Mucosa of stomach (tissue), 1 donor: Measurements from ENCODE around the gene NDUFB10.
"Not testable (repeated sequence)": the region's sequence is repeated elsewhere in the genome, so short reads cannot be mapped to it uniquely, and the experiment has no call there.

Source experiments
- H3K27me3 ChIP-seq: one replicate; pipeline ENCODE4 v1.7.0; 2013; ENCODE audit warnings: mild to moderate bottlenecking, low read length; ENCODE audit not compliant: control insufficient read depth, insufficient read depth
- H3K36me3 ChIP-seq: one replicate; pipeline ENCODE4 v1.7.0; 2013; ENCODE audit warnings: low read length; ENCODE audit not compliant: control insufficient read depth, insufficient read depth
- H3K4me1 ChIP-seq: one replicate; pipeline ENCODE4 v1.7.0; 2013; ENCODE audit warnings: mild to moderate bottlenecking, low read length; ENCODE audit not compliant: control insufficient read depth, insufficient read depth
- H3K4me3 ChIP-seq: one replicate; pipeline ENCODE4 v1.7.0; 2013; ENCODE audit warnings: low read length
- H3K9ac ChIP-seq: one replicate; pipeline ENCODE4 v1.7.0; 2013; ENCODE audit warnings: mild to moderate bottlenecking, low read length, moderate library complexity
- H3K9me3 ChIP-seq: one replicate; pipeline ENCODE4 v1.7.0; 2013; ENCODE audit warnings: mild to moderate bottlenecking, low read length, moderate library complexity; ENCODE audit not compliant: control insufficient read depth
- donor health status: Pancreatic carcinoma.

NDUFB10 gene

DNA sequence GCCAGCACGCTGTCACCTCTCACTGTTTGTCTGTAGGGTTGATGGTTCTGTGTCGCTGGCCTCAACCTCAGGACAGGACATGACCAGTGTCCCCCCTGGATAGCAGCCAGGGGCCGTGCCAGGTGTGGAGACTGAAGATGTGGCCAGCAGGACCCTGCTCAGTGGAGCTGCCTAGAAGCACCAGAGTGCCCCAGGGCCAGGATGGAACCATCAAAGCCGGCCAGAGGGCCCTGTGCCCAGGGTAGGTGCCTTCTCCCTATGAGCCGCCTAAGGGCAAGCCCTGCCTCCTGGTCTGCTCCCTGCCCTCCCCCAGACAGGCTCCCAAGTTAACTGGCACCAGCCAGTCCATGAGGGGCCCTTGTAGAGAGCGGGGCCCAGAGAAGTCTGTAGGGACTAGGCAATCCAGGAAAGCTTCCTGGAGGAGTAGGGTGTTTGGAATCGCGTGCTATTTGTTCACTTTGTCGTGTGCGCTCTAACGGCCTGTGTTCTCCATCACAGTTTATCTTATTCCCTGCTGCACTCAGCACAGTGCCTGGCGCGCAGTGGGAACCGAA lies 546 bp upstream of the NDUFB10 start:
- no peaks in the 10 kb centered on the region for H3K9me3 ChIP-seq
- no peak overlapping the region for H3K9ac ChIP-seq
- no peaks in the 10 kb centered on the region for H3K27me3 ChIP-seq
- H3K4me3 ChIP-seq = no peak overlapping the region
- peaks cover 13% of the 10 kb centered on the region for H3K36me3 ChIP-seq
- peaks cover 16% of the 10 kb centered on the region for H3K4me1 ChIP-seq

DNA sequence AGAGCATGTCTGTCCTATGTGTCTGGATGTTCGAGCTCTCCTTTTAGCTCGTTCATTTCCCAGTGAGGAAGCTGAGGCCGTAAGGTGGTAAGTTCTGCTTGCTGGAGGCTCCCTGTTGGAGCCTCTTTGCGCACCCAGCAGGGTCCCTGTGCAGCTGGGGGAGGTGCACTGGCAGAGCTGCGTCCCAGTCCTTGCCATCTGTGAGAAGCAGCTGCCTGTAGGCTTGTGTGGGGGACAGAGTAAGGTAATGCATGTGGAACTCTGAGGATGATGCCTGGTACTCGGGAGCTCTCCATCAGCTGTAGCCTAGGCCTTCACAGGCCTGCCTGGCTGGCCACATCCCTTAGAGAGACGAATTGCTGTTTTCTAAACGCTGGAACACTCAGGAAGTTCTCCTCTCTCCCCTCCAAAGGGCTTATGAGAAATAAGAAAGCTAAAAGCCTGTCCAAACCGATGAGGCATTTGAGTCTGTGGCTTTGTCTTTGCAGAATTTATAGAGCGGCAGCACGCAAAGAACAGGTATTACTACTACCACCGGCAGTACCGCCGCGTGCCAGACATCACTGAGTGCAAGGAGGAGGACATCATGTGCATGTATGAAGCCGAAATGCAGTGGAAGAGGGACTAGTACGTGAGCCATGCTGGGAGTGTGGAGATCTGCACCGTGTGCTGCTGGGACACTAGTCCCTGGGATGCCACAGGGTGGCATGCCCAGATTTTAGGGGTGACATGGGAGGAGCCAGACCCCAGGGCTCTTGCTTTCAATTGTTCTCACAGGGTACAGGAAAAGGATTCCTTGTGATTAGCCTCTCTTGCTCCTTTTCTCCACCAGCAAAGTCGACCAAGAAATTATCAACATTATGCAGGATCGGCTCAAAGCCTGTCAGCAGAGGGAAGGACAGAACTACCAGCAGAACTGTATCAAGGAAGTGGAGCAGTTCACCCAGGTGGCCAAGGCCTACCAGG lies 1.6 kb downstream of the NDUFB10 start:
- no peaks in the 10 kb centered on the region for H3K9me3 ChIP-seq
- H3K27me3 ChIP-seq = no peaks in the 10 kb centered on the region
- peaks cover 13% of the 10 kb centered on the region for H3K36me3 ChIP-seq
- no peak overlapping the region for H3K9ac ChIP-seq
- H3K4me1 ChIP-seq = peaks cover 21% of the 10 kb centered on the region
- H3K4me3 ChIP-seq = no peak overlapping the region

DNA sequence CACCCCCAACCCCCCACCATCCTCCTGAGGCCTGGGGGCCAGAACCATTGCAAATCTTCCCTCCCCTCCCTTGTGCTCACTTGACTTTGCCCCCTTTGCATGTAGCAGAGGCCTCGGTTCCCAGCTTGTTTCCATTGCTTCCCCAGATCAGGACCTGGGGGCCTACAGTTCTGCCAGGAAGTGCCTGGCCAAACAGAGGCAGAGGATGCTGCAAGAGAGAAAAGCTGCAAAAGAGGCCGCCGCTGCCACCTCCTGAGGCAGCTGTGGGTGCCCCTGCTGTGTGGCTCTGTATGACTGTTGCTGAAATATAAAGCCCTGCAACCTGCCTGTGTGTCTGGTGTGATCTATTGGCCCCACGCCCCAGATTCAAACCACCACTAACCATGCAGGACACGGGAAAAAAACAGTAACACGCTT lies 2.3 kb downstream of the NDUFB10 start:
- Histone ChIP-seq H3K9ac (no peak overlapping the region), H3K4me1 (peaks cover 21% of the 10 kb centered on the region), H3K4me3 (no peak overlapping the region), H3K27me3 (no peaks in the 10 kb centered on the region), H3K9me3 (no peaks in the 10 kb centered on the region), H3K36me3 (peaks cover 13% of the 10 kb centered on the region)

DNA sequence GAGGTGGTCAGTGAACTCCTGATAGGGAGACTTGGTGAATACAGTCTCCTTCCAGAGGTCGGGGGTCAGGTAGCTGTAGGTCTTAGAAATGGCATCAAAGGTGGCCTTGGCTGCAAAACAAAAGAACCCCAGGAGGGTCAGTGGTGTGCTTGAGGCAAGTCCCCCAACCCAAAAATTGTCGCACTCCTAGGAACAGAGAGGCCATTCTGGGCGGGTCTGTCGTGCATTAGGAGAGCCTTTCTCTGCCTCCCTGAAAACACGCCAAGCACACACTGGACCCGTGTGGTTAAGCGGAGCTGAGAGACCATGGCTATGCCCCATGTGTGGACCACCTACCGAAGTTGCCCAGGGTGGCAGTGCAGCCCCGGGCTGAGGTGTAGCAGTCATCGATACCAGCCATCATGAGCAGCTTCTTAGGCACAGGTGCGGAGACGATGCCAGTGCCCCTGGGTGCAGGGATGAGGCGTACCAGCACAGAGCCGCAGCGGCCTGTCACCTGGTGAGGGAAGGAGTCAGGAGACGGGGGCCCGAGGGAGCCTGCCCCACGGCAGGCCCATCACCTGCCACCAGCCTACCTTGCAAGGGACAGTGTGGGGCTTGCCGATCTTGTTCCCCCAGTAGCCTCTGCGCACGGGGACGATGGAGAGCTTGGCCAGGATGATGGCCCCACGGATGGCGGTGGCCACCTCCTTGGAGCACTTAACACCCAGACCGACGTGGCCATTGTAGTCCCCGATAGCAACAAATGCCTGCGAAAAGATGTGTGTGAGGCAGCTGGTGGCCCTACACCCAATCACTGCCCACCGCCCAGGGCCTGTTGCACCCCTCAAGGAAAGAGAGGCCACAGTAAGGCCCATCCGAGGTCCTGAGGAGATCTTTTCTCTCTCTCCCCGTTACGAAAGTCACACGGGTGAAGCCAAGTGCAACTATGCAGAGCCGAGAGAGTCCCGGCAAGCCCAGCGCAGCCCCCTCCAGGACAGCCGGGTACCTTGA lies 3.1 kb downstream of the NDUFB10 start:
- Histone ChIP-seq H3K4me1 (peaks cover 21% of the 10 kb centered on the region), H3K36me3 (peaks cover 13% of the 10 kb centered on the region)
- H3K9ac ChIP-seq, H3K27me3 ChIP-seq, H3K9me3 ChIP-seq, H3K4me3 ChIP-seq: not testable (repeated sequence)

DNA sequence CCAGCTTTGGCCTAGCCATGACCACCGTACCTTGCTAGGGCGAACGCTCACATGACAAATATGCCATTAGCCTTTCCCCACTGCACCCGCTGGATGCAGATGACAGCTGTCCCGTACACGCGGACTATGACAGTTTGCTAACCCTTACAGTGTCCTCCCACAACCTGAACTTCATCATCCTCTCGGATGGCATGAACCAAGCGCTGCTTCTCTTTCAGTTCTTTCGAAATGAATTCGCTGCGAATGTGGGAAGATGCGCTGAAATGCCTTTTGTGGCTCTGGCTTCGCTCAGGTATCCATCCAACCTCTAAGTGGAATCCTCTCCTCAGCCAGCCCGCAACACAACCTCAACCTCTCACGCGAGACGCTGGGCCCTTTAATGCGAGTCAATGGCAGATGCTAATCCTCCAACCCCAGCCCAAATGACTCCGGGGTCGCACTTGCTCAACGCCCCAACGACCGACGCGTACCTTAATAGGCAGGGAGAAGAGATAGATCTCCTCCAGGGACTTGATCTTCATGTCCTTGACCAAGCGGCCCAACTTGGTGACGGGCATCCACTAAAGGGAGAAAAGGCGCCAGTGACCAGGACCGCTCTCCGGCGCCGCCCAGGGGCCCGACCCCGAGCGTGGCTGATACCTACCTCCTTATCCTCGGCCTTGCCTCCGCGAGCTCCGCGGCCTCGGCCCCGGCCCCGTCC lies 4.6 kb downstream of the NDUFB10 start:
- peaks cover 13% of the 10 kb centered on the region for H3K36me3 ChIP-seq
- H3K9me3 ChIP-seq = no peaks in the 10 kb centered on the region
- peaks cover 17% of the 10 kb centered on the region for H3K4me1 ChIP-seq
- H3K4me3 ChIP-seq = peak overlapping the region; percentile 53
- no peaks in the 10 kb centered on the region for H3K27me3 ChIP-seq
- H3K9ac ChIP-seq = peak overlapping the region; percentile 92

DNA sequence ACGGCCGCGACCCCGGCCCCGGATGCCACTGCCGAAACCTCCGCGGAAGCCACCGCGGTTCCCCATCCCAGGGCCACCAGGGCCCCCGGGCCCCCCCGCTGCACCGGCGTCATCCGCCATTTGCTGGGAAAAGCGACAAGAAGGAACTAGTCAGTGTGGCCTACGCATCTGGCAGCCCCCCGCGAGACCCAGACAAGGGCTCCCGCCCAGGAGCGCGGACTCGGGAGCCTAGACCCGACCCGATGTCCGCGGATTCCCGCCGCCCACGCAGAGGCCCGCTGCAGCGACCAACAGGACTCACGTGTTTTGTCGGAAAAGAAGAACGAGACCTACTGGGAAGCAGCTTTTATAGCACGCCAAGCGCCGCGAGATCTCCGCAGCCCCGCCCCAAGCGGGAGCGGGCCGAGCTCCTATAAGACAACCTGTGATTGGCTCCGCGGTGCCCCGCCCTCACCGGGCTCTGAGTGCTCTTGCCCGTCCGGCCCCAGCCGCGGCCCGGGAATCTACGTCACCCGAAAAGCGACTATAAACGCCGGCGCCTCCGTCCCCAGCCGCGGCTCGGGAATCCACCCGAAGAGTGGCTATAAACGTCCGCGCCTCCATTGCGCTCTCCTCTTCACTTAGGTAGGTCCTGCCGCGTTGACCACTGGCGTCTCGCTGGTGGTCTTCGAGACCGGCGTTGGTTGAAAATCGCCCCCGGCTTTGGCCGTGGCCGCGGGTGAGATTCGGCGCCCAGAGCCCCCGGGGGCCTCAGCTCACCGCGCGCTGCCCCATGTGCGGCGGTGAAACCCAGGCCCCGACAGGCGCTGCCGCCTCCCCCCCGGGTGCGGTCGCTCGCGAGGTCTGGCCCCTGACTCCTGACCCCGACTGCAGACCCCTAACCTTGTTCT lies 5.4 kb downstream of the NDUFB10 start, which contains the start of gene RPS2:
TSS of gene RPS2 (minus strand) at position 321 of the 890 bp plus-strand sequence. CDS start at position 120, 201 bp downstream.
- Histone ChIP-seq H3K9me3 (no peaks in the 10 kb centered on the region), H3K4me1 (peaks cover 14% of the 10 kb centered on the region), H3K4me3 (peak within 1 kb of the TSS; percentile 53), H3K9ac (peak within 1 kb of the TSS; percentile 92), H3K36me3 (peaks cover 13% of the 10 kb centered on the region), H3K27me3 (no peaks in the 10 kb centered on the region)

DNA sequence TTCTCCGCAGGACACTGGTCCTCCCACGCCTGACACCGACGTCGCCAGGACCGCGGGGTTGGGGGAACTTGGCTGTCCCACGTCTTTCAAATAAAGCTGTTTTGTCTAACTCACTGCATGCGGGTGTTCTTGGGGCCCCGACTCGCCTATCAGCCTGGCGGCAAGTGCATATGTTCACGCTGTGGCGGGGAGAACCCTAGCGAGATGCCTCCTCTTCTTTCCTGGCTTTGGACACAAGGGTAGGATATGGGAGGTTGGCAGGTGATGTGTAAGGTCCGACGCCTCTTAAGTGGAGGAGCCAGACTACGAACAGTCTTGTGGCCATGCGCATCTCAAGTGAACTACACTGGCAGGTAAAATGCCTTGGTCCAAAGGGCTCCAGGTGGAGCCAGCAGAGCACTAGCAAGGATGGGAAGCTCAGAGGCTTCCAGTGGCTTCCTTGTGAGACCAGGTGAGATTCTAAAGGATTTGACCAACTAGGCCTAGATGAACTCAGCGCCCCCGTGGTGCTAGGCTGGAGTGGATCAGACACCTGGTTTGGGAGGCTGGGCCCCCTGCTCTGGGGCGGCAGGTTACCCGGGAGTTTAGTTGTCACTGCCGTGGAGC lies 6.2 kb downstream of the NDUFB10 start:
- Histone ChIP-seq H3K4me3 (peak overlapping the region; percentile 53), H3K36me3 (peaks cover 13% of the 10 kb centered on the region), H3K9me3 (no peaks in the 10 kb centered on the region), H3K9ac (peak overlapping the region; percentile 92), H3K27me3 (no peaks in the 10 kb centered on the region), H3K4me1 (peaks cover 8% of the 10 kb centered on the region)

DNA sequence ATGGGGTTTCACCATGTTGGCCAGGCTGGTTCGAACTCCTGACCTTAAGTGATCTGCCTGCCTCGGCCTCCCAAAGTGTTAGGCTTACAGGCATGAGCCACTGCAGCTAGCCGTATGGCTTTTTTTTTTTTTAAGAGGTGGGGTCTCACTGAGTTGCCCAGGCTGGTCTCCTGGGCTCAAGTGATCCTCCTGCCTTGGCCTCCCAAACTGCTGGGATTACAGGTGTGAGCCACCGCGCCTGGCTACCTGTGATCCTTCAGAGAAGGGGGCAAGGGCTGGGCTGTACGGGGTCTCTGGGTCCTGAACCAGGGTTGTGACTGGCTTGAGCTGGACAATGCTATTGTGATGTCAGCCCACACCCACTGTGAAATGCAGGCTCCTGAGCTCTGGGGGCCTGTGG lies 7.1 kb downstream of the NDUFB10 start, which contains the start of gene RNF151:
TSS of gene RNF151 (plus strand) at position 397 of the 400 bp plus-strand sequence. CDS start 26 bp downstream, outside the sequence.
- peaks cover 13% of the 10 kb centered on the region for H3K36me3 ChIP-seq
- no peaks in the 10 kb centered on the region for H3K9me3 ChIP-seq
- peak within 1 kb of the TSS; percentile 92 for H3K9ac ChIP-seq
- peaks cover 8% of the 10 kb centered on the region for H3K4me1 ChIP-seq
- H3K4me3 ChIP-seq = peak within 1 kb of the TSS; percentile 53
- no peaks in the 10 kb centered on the region for H3K27me3 ChIP-seq

DNA sequence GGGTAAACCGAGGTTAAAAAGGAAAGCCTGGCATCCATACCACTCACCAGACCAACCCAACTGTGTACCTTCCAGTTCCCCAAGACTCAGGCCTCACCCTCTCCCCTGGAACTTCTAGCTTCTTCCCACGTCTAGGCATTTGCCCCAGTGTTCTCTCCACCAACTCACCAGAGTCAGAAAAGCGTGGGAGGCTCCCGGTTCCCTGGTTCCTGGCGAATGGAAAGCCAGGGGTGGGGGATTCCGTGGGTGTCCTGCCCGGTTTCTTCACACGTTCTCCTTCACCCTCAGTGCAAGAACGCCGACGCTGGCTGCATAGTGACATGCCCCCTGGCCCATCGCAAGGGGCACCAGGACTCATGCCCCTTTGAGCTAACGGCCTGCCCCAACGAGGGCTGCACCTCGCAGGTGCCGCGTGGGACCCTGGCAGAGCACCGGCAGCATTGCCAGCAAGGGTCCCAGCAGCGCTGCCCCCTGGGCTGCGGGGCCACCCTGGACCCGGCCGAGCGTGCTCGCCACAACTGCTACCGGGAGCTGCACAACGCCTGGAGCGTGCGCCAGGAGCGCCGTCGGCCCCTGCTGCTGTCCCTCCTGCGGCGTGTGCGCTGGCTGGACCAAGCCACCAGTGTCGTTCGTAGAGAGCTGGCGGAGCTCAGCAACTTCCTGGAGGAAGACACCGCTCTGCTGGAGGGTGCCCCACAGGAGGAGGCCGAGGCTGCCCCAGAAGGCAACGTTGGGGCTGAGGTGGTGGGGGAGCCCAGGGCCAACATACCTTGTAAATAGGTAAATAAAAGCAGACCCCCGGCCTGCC lies 9.0 kb downstream of the NDUFB10 start:
- Histone ChIP-seq H3K36me3 (no peaks in the 10 kb centered on the region), H3K27me3 (no peaks in the 10 kb centered on the region), H3K9ac (no peak overlapping the region), H3K4me1 (peaks cover 18% of the 10 kb centered on the region), H3K9me3 (no peaks in the 10 kb centered on the region), H3K4me3 (no peak overlapping the region)
